ENCODE measurements around the gene CHST9.

- TF ChIP-seq CTCF (IDR thresholded peaks at IDR 0.05) (no peak), POLR2A (IDR thresholded peaks at IDR 0.05) (no peak)
These were observed 40.4 kb downstream of the CHST9 start for GRCh38 chr18:27144672-27145071.
